Motor neuron (in vitro differentiated cells): ENCODE measurements around the gene STARD7. TPM values are rescaled to one million over a fixed set of nuclear protein-coding genes. Genes with fewer than 3 reads are reported as not detected.

ENCODE experiments used
- ATAC-seq, 8 experiments: fragments of 200-7000 bp; cut with Tn5 transposase; replicated peaks in 6 of 8; 2 replicates each; pipeline ENCODE4 v1.8.0; 2021; ENCODE audit warnings: mild to moderate bottlenecking in 8 of 8, moderate library complexity in 8 of 8
- H3K27ac ChIP-seq, 2 donors: fragments of 250-450 bp; sonication (Bioruptor Pico); 2 replicates each; pipeline ENCODE4 v1.9.0; 2021; ENCODE audit warnings: antibody characterized with exemption in 2 of 2, mild to moderate bottlenecking in 2 of 2, moderate library complexity in 1 of 2
- H3K4me1 ChIP-seq, 2 donors: fragments of 250-450 bp; sonication (Bioruptor Pico); replicated peaks in 1 of 2; 2 replicates each; pipeline ENCODE4 v1.6.1; 2021; ENCODE audit warnings: antibody characterized with exemption in 2 of 2, mild to moderate bottlenecking in 2 of 2, moderate library complexity in 1 of 2
- H3K4me3 ChIP-seq, 5 donors: fragments of 250-450 bp; sonication (Bioruptor Pico); 2 replicates each; pipeline ENCODE4 v1.9.0; 2021; ENCODE audit warnings: antibody characterized with exemption in 5 of 5, mild to moderate bottlenecking in 5 of 5, moderate library complexity in 4 of 5
- WGBS, 10 experiments: fragments of 450-650 bp; shearing (Covaris generic); methylation state at CpG; one replicate each; pipeline ENCODE4 v1.0.0; 2022; 5-methylcytosine and 5-hydroxymethylcytosine counted together
- in situ Hi-C, 9 experiments: fragments of 400-800 bp; cut with MboI; loops; one replicate each; pipeline ENCODE4 v1.15.0; 2021; ENCODE audit warnings: low sequenced_read_pairs in 9 of 9, low pct_unique_long_range_greater_than_20kb in 2 of 9; ENCODE audit not compliant: unreplicated experiment in 9 of 9
- total RNA-seq, 8 experiments: library from RNA; unstranded; fragments of 300-600 nt; gene quantifications; 2 replicates each; pipeline versions ENCODE4 v1.2.3 to v1.2.4, GENCODE V29; 2022

Gene STARD7
- total RNA-seq, 8 experiments from 2014 or later = 54.5 to 134 (median 100) TPM

GRCh38 chr2:96204836-96205624 lies 3.6 kb downstream of the STARD7 start:
- ATAC-seq = no peak
- Histone ChIP-seq H3K4me3 (no peak overlapping the region), H3K27ac (no peak overlapping the region), H3K4me1 (peaks cover 21 to 27% of the 10 kb centered on the region in 2 donors)
- WGBS, 10 experiments = 2 to 96% (median 82%) methylated on average over 1 to 6 of the region's 6 CpGs
- in situ Hi-C loops = no loop called here

- H3K27ac ChIP-seq = no peak overlapping the region
- 31 to 100% (median 81%) methylated on average over 1 to 8 of the region's 9 CpGs; no CpG with 5 or more reads in 1 of the 10 experiments for WGBS, 10 experiments
Observed at GRCh38 chr2:96203130-96204028, 5.2 kb downstream of the STARD7 start.

DNA sequence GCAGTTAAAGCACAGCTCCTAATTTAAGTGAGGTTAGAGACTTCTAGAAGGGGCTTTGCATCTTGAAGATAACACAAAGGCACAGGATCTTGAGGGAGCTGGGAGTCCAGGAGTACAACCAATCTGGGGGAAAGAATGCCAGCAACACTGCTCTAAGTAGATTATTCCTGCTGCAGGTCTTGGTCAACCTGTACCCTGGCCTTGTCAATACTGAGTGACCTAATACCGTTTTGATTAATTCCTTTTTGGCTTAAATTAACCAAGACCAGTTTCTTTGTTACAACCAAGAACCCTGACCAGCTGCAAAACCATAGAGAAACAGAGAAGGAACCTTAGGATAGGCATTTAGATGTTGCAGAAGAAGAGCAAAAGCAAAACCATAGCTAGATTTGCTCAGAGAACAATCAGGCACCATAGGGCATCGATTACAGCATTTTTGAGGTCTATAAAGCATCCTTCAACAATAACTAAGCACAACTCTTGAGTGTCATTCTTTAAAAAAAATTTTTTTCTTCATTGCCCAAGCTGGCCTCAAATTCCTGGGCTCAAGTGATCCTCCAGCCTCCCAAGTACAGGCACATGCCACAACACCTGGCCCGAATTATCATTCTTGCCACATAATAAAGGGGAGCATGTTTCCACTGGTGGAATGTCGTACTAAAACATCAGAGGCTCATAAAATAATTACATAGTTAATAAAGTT lies 6.3 kb downstream of the STARD7 start:
- ATAC-seq = no peak
- no peak overlapping the region for H3K27ac ChIP-seq

More at GRCh38 chr2:96203130-96204028, 5.2 kb downstream of the STARD7 start:
- Histone ChIP-seq H3K4me1 (peaks cover 14 to 21% of the 10 kb centered on the region in 2 donors), H3K4me3 (no peak overlapping the region)
- ATAC-seq = no peak
- in situ Hi-C loops = no loop called here

GRCh38 chr2:96201338-96201737 lies 7.3 kb downstream of the STARD7 start:
- H3K27ac ChIP-seq = no peak overlapping the region
- peak in 1 of 8 experiments; percentile 37 for ATAC-seq
- in situ Hi-C loops = no loop called here
- H3K4me1 ChIP-seq = peaks cover 9 to 14% of the 10 kb centered on the region in 2 donors
- no peak overlapping the region for H3K4me3 ChIP-seq
- WGBS, 10 experiments = 35 to 100% (median 90%) methylated on average over 2 to 4 of the region's 5 CpGs; no CpG with 5 or more reads in 3 of the 10 experiments

More for the DNA sequence above, 6.3 kb downstream of the STARD7 start:
- Histone ChIP-seq H3K4me1 (peaks cover 14 to 21% of the 10 kb centered on the region in 2 donors), H3K4me3 (no peak overlapping the region)
- 13 to 100% (median 87%) methylated on average over 1 to 4 of the region's 4 CpGs for WGBS, 10 experiments
- in situ Hi-C loops = no loop called here

DNA sequence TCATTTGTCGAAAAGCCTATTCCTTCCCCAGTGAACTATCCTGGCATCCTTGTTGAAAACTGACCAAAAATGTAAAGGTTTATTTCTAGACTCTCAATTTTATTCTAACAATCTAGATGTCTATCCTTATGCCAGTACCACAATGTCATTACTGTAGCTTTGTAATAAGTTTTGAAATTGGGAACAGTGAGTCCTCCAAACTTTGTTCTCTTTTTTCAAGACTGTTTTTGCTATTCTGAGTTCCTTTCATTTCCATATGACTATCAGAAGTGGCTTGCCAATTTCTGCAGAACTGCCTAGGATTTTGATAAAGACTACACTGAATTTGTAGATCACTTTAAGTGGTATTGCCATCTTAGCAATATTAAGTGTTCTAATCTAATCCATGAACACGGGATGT lies 9.7 kb downstream of the STARD7 start:
- WGBS, 10 experiments = 55 to 100% (median 100%) methylated on average over 1 to 2 of the region's 2 CpGs; no CpG with 5 or more reads in 1 of the 10 experiments
- Histone ChIP-seq H3K4me1 (peaks cover 0 to 4% of the 10 kb centered on the region in 2 donors), H3K4me3 (no peak overlapping the region), H3K27ac (no peak overlapping the region)
- in situ Hi-C loops = no loop called here
- no peak for ATAC-seq

DNA sequence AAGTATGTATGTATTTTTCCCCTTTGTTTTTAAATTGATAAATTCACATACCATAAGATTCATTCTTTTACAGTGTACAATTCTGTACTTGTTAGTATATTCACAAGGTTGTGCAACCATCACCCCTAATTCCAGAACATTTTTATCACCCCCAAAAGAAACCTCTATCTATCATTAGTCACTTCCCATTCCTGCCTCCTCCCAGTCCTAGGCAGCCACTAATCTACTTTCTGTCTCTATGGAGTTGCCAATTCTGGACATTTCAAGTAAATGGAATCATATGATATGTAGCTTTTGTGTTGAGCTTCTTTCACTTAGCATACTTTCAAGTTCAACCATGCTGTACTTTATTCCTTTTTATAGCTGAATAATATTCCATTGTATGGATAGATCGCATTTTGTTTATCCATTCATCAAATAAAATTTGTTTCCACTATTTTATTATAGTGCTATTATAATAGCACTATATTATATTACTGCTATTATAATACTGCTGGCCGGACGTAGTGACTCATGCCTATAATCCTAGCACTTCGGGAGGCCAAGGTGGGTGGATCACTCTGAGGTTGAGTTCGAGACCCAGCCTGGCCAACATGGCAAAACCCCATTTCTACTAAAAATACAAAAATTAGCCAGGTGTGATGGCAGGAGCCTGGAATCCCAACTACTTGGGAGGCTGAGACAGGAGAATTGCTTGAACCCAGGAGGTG lies 10.9 kb downstream of the STARD7 start:
- ATAC-seq = no peak
- Histone ChIP-seq H3K4me1 (peaks cover 0 to 4% of the 10 kb centered on the region in 2 donors), H3K27ac (no peak overlapping the region), H3K4me3 (no peak overlapping the region)
- 75 to 100% (median 100%) methylated on average over 1 to 5 of the region's 5 CpGs for WGBS, 10 experiments
- in situ Hi-C loops = no loop called here

DNA sequence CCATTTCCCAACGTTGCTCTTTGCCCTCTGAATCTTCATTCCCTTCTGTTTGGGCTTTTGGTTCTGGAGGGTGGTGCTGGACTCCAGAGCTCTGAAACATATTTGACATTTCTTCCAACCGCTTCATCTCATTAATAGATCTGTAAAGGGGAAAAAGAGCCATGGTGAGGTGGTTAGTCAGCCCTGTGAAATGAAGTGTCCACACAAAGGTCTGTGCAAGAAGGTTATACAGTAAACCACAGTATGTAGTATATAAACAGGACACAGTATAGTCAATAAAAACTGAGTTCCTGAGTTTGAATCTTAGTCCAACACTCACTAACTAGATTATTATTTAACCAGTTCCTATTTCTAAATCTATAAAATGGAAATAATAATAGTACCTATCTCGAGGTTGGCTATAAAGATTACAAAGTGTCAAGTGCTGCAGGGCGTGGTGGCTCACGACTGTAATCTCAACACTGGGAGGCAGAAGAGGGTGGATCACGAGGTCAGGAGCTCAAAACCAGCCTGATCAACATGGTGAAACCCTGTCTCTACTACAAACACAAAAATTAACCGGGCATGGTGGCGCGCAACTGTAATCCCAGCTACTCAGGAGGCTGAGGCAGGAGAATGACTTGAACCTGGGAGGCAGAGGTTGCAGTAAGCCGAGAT lies 13.1 kb downstream of the STARD7 start:
- 79 to 95% (median 89%) methylated on average over 3 to 9 of the region's 10 CpGs for WGBS, 10 experiments
- in situ Hi-C loops = no loop called here
- ATAC-seq = no peak
- Histone ChIP-seq H3K4me3 (no peak overlapping the region), H3K27ac (no peak overlapping the region), H3K4me1 (no peaks in the 10 kb centered on the region)

DNA sequence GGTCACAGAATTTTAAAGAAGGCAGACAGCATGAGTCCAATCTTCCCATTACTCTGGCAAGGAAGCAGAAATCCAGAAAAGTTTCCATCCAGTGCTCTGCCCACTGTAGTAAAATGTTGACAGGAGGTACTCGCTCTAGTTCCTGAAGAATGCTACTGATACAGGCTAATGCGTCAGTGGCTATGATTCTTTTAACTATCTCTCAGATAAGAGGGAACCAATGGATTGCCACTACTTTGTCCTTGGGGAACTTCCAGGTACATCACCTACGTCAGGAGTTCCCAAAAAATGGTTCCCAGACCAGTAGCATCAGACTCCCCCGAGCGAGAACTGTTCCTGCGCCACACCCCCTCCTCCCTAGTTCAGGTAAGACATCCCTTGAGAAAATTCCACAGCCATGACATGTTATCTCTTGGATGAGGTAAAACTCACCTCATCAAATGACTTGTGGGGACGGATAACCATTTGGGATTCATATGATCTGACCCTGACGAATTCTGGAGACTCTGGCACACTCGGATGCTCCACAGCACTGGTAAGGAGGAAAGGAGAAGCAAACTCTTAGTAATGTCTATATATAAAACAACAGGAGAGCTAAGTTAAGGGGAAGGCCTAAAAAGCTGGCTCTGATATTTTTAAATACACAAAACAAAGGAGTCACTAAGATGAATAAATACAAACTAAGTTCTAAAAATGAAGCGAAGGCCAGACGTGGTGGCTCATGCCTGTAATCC lies 16.5 kb downstream of the STARD7 start:
- in situ Hi-C loops = no loop called here
- H3K4me3 ChIP-seq = no peak overlapping the region
- WGBS, 10 experiments = 90 to 100% (median 96%) methylated on average over 3 to 11 of the region's 11 CpGs
- H3K27ac ChIP-seq = no peak overlapping the region
- no peaks in the 10 kb centered on the region for H3K4me1 ChIP-seq
- ATAC-seq = no peak

DNA sequence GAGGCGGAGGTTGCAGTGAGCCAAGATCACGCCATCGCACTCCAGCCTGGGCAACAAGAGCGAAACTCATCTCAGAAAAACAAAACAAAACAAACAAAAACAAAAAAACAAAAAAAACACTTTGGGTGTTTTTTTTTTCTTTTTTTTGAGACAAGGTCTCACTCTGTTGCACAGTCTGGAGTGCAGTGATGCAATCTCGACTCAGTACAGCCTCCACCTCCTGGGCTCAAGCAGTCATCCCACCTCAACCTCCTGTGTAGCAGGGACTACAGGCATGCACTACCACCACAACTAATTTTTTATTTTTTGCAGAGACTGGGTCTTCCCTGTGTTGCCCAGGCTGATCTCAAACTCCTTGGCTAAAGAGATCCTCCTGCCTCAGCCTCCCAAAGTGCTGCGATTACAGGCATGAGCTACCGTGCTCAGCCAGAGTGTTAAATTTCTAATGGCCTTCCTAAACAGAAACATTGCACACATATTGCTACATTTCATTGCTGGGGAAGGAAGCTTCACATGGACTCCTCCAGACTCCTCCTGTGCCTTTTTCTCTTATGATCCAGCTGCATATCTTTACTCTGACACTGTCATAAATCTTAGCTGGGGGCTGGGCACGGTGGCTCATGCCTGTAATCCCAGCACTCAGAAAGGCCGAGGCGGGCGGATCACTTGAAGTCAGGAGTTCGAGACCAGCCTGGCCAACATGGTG lies 19.7 kb downstream of the STARD7 start:
- H3K4me1 ChIP-seq = no peaks in the 10 kb centered on the region
- H3K4me3 ChIP-seq = no peak overlapping the region
- ATAC-seq = no peak
- H3K27ac ChIP-seq = no peak overlapping the region
- WGBS, 10 experiments = 79 to 100% (median 95%) methylated on average over 1 to 11 of the region's 12 CpGs; no CpG with 5 or more reads in 1 of the 10 experiments
- in situ Hi-C loops = no loop called here

GRCh38 chr2:96186562-96186961 lies 22.1 kb downstream of the STARD7 start:
- 94 to 100% (median 100%) methylated on average over 1 to 4 of the region's 5 CpGs; no CpG with 5 or more reads in 2 of the 10 experiments for WGBS, 10 experiments
- H3K27ac ChIP-seq = no peak overlapping the region
- no peak overlapping the region for H3K4me3 ChIP-seq
- no peaks in the 10 kb centered on the region for H3K4me1 ChIP-seq
- ATAC-seq = no peak
- in situ Hi-C loops = no loop called here

GRCh38 chr2:96185516-96185915 lies 23.1 kb downstream of the STARD7 start:
- Histone ChIP-seq H3K4me3 (no peak overlapping the region), H3K4me1 (no peaks in the 10 kb centered on the region), H3K27ac (no peak overlapping the region)
- no peak for ATAC-seq
- in situ Hi-C loops = no loop called here
- 86 to 100% (median 100%) methylated on average over 1 of the region's 1 CpG; no CpG with 5 or more reads in 4 of the 10 experiments for WGBS, 10 experiments
